Ovary (tissue), 3 donors: ENCODE results near the gene TXNRD2.

Experiments
- EP300 ChIP-seq: sonication (generic); formaldehyde crosslinking; IDR thresholded peaks from one replicate; pipeline ENCODE4 v1.6.1; 2017; ENCODE audit warnings: antibody characterized with exemption
- TF ChIP-seq, protein P1 (sequence below), 3 donors: fragments of 450-650 bp in 2 of 3; fragments of 200-600 bp in 1 of 3; IDR thresholded peaks; one replicate each; pipeline versions ENCODE4 v1.5.1 to v1.8.0; 2016 to 2022; ENCODE audit warnings: antibody characterized with exemption in 3 of 3, mild to moderate bottlenecking in 1 of 3
- donor health status: DM: no; HTN: no; CAD: no.

- no peak for TF ChIP-seq EP300
- TF ChIP-seq, protein P1, sequence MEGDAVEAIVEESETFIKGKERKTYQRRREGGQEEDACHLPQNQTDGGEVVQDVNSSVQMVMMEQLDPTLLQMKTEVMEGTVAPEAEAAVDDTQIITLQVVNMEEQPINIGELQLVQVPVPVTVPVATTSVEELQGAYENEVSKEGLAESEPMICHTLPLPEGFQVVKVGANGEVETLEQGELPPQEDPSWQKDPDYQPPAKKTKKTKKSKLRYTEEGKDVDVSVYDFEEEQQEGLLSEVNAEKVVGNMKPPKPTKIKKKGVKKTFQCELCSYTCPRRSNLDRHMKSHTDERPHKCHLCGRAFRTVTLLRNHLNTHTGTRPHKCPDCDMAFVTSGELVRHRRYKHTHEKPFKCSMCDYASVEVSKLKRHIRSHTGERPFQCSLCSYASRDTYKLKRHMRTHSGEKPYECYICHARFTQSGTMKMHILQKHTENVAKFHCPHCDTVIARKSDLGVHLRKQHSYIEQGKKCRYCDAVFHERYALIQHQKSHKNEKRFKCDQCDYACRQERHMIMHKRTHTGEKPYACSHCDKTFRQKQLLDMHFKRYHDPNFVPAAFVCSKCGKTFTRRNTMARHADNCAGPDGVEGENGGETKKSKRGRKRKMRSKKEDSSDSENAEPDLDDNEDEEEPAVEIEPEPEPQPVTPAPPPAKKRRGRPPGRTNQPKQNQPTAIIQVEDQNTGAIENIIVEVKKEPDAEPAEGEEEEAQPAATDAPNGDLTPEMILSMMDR (IDR thresholded peaks at IDR 0.05): no peak
Measured at GRCh38 chr22:19961868-19962245, 20.2 kb upstream of the TXNRD2 start.
